ENCODE data around the gene NUP37. TPM values are rescaled to one million over a fixed set of nuclear protein-coding genes. Genes with fewer than 3 reads are reported as not detected.

The NUP37 gene
- total RNA-seq, 2 experiments from 2014 or later, result 47.7 to 49.2 TPM

- H3K27me3 Mint-ChIP-seq, result no peaks in the 10 kb centered on the region
- ATAC-seq (ENCODE audit: low read depth), result peak; percentile 99
- H3K27ac Mint-ChIP-seq, result peak overlapping the region; percentile 58
- H3K36me3 Mint-ChIP-seq, result peaks cover 20% of the 10 kb centered on the region
- H3K4me1 Mint-ChIP-seq, result peaks cover 15% of the 10 kb centered on the region
- no peak for DNase-seq
- H3K9me3 Mint-ChIP-seq, result no peaks in the 10 kb centered on the region
- POLR2A ChIA-PET, result interaction anchor here (1.5 to 2.3 kb wide), 2 partner anchors 18 kb away, joined by 5 to 11 read pairs; partner anchors contain the start of gene WASHC3
- peak overlapping the region; percentile 59 for H3K4me3 Mint-ChIP-seq
These were observed 76.0 kb downstream of the NUP37 start for GRCh38 chr12:102043928-102044327.

GRCh38 chr12:102033991-102034745 lies 85.7 kb downstream of the NUP37 start:
- H3K27ac Mint-ChIP-seq, result no peak overlapping the region
- H3K4me3 Mint-ChIP-seq, result no peak overlapping the region
- H3K9me3 Mint-ChIP-seq, result no peaks in the 10 kb centered on the region
- POLR2A ChIA-PET, result no interaction called here
- DNase-seq (no peak), ATAC-seq (ENCODE audit: low read depth) (no peak)
- no peaks in the 10 kb centered on the region for H3K27me3 Mint-ChIP-seq
- H3K36me3 Mint-ChIP-seq, result peaks cover 41% of the 10 kb centered on the region
- H3K4me1 Mint-ChIP-seq, result peaks cover 2% of the 10 kb centered on the region

GRCh38 chr12:102031852-102032251 lies 88.1 kb downstream of the NUP37 start:
- ATAC-seq (ENCODE audit: low read depth) (no peak), DNase-seq (no peak)
- Mint-ChIP-seq H3K4me1 (peaks cover 2% of the 10 kb centered on the region), H3K4me3 (no peak overlapping the region), H3K36me3 (peaks cover 34% of the 10 kb centered on the region), H3K27ac (no peak overlapping the region), H3K27me3 (no peaks in the 10 kb centered on the region), H3K9me3 (no peaks in the 10 kb centered on the region)
- POLR2A ChIA-PET, result interaction anchor here (0.8 kb wide), 1 partner anchor 11 kb away, joined by 3 read pairs; no protein-coding TSS in a partner anchor

- H3K9me3 Mint-ChIP-seq, result no peaks in the 10 kb centered on the region
- no peak overlapping the region for H3K4me3 Mint-ChIP-seq
- ATAC-seq (ENCODE audit: low read depth) (no peak), DNase-seq (no peak)
- no peaks in the 10 kb centered on the region for H3K27me3 Mint-ChIP-seq
- no peak overlapping the region for H3K27ac Mint-ChIP-seq
- POLR2A ChIA-PET, result no interaction called here
- peaks cover 18% of the 10 kb centered on the region for H3K36me3 Mint-ChIP-seq
- H3K4me1 Mint-ChIP-seq, result no peaks in the 10 kb centered on the region
These were observed 90.8 kb downstream of the NUP37 start for GRCh38 chr12:102029141-102029540.

DNA sequence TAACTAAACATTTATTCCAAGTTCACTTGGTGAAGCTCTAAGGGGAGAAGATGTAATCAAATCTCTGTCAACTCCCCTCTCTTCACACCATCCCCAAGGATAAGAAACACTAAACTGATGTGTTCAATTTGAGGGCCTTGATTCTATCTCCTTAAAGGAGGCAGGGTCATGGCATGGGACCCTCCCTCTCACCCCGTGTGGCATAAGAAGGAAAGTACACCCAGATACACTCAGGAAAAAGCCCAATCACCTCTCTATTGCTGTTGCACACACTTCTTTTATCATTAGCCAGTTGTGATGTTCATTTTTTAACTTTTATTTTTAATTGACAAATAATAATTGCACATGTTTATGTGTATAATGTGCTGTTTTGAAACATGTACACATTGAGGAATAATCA lies 93.2 kb downstream of the NUP37 start:
- Mint-ChIP-seq H3K27ac (no peak overlapping the region), H3K27me3 (no peaks in the 10 kb centered on the region), H3K4me1 (no peaks in the 10 kb centered on the region), H3K9me3 (no peaks in the 10 kb centered on the region), H3K36me3 (peaks cover 15% of the 10 kb centered on the region), H3K4me3 (no peak overlapping the region)
- ATAC-seq (ENCODE audit: low read depth), result no peak
- POLR2A ChIA-PET, result no interaction called here
- DNase-seq, result no peak

GRCh38 chr12:102024765-102025164 lies 95.1 kb downstream of the NUP37 start:
- no peaks in the 10 kb centered on the region for H3K9me3 Mint-ChIP-seq
- H3K4me1 Mint-ChIP-seq, result no peaks in the 10 kb centered on the region
- DNase-seq (no peak), ATAC-seq (ENCODE audit: low read depth) (no peak)
- no peak overlapping the region for H3K27ac Mint-ChIP-seq
- no peaks in the 10 kb centered on the region for H3K27me3 Mint-ChIP-seq
- H3K4me3 Mint-ChIP-seq, result no peak overlapping the region
- peaks cover 19% of the 10 kb centered on the region for H3K36me3 Mint-ChIP-seq
- POLR2A ChIA-PET, result no interaction called here

DNA sequence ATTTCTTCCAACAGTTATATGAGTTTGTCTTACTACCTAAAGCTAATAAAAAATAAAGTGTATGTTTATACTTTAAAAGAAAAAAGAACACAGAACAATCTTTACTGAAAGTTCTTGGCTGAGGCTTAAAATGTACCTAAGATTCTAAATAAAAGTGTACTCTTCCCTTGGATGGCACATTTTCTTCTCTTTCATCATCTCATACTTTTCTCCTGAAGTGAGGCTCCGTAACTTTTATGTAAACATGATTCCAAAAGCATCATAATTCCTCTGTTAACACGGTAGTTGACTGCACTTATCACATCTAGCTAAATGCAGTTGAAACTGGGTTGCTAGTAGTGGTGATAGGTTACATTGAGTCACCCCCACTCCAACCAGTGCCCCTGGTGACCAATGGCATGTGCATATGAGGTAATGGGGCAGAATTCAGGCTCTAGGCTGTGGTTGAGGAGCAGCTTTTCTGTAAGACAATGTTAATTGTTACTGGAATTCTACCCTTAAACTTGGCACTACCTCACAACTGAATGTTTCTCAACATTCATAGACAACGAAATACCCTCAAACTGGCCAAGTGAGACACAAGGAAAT lies 96.5 kb downstream of the NUP37 start:
- ATAC-seq (ENCODE audit: low read depth), result no peak
- H3K4me1 Mint-ChIP-seq, result no peaks in the 10 kb centered on the region
- no peak for DNase-seq
- no peaks in the 10 kb centered on the region for H3K9me3 Mint-ChIP-seq
- POLR2A ChIA-PET, result no interaction called here
- no peaks in the 10 kb centered on the region for H3K27me3 Mint-ChIP-seq
- no peak overlapping the region for H3K27ac Mint-ChIP-seq
- H3K36me3 Mint-ChIP-seq, result peaks cover 19% of the 10 kb centered on the region
- no peak overlapping the region for H3K4me3 Mint-ChIP-seq

Other genes with a start within 250 kb of the NUP37 start
- gene DRAM1, start 242.5 kb downstream of the NUP37 start, total RNA-seq, result 1 to 10 TPM; 2.3 to 4.1 TPM
- 10 to 100 TPM; 53.2 to 58.0 TPM for gene WASHC3, start 58.1 kb downstream of the NUP37 start, total RNA-seq
- gene PARPBP, start 69 bp upstream of the NUP37 start, total RNA-seq, result 10 to 100 TPM; 19.0 to 20.5 TPM
- not detected for gene PMCH, start 77.7 kb upstream of the NUP37 start, total RNA-seq

Data from activated naive CD8-positive, alpha-beta T cell treated with anti-CD3 and anti-CD28 coated beads, Interleukin-2, amount 10 ng/mL, durations not matched to agents 7 days and 5 days (primary cell).